Stimulated activated CD8-positive, alpha-beta memory T cell treated with anti-CD3 and anti-CD28 coated beads, Interleukin-2, amount 100 ng/mL, for 1 hour (primary cell): Measurements from ENCODE around the gene TNS4.

Experiments
- DNase-seq, 2 donors: peaks; one replicate each; pipeline ENCODE4 v3.0.0-alpha.2; 2020; ENCODE audit warnings: low read depth in 2 of 2

The TNS4 gene

GRCh38 chr17:40440166-40440565 lies 61.3 kb downstream of the TNS4 start:
- DNase-seq: no peak

- no peak for DNase-seq
Observed at GRCh38 chr17:40437095-40437732, 64.2 kb downstream of the TNS4 start.

GRCh38 chr17:40436636-40437035 lies 64.8 kb downstream of the TNS4 start:
- no peak for DNase-seq

- no peak for DNase-seq
Observed at GRCh38 chr17:40433551-40434415, 67.6 kb downstream of the TNS4 start.

DNA sequence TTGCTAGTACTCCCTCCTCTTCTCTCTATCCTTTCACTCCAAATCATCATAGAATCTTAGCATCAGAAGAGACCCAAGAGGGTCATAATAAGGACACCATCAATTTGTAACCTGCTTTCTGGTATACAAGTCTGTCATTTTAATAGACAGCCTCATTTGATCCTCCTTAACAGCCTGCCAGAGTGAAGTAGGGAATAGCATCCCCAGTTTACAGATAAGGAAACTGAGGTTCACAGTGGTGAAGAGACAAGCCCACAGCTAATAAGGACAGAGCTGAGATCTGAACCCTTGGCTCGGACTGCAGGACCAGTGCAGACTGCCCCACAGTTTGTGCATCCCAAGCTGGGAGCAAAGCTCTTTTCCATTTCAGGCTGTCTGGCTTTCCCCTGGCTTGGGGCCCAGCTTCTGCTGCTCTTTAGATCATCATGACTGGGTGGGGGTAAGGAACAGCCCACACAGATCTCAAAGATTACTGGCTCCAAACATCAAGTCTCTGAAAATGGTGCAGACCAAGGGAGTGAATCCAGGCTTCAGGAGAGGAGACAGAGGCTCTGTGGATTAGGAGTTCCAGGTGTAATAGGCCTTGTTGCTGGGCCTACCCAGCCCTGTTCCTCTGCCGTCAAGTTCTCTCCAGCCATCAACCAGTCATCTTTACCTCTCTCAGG lies 68.4 kb downstream of the TNS4 start:
- DNase-seq: no peak

DNA sequence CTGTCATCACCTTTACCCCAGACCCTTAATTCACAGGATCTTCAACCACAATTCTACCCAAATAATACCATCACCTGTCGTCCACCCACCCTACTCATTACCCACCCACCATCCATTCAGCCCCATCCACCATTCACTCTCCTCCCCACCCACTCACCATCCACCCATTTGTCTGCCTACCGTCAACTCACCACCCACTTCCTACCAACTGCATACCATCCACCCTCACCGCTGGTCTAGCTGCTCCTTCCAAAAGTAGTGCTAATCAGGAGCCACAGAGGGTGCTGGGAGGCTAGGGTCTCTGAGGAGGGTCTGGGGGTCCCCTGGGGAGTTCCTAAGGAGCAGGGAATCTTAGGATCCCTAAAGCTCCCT lies 70.2 kb downstream of the TNS4 start:
- DNase-seq: no peak

DNA sequence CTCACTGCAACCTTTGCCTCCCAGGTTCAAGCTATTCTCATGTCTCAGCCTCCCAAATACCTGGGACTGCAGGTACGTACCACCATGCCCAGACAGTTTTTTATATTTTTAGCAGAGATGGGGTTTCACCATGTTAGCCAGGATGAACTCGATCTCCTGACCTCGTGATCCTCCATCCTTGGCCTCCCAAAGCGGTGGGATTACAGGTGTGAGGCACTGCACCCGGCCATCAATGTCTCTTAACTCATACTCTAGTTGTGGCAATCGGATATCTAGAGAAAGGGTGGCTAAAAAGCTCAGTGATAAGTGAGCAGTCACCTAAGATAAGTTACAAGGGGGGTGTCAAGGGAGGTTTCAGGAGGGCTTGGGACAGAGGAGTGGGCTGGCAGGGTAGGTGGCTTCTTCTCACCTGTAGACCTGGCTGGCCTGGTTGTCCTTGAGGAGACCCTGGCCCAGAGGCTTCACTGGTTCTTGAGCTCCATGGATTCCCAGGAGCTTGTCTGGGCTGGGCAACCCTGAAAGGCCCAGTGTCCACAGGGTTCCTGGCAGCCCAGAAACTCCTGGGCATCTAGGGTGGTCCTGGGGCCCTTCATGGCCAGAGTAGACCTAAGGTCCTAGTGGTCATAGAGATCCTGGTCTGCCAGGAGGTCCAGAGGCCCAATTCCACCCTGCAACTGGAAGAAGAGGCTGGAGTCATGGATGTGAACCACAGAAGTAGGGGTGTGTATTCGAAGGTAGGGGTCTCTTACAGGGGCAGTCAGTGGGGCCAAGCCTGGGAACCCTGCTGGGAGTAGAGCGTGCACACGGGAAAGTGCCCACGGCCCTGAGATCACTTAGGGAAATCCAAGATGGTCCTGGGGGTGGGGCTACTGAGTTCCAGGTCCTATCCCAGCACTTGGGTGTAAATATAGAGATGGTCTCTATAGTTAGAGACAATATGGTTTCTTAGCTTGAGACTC lies 70.9 kb downstream of the TNS4 start:
- DNase-seq: no peak

DNA sequence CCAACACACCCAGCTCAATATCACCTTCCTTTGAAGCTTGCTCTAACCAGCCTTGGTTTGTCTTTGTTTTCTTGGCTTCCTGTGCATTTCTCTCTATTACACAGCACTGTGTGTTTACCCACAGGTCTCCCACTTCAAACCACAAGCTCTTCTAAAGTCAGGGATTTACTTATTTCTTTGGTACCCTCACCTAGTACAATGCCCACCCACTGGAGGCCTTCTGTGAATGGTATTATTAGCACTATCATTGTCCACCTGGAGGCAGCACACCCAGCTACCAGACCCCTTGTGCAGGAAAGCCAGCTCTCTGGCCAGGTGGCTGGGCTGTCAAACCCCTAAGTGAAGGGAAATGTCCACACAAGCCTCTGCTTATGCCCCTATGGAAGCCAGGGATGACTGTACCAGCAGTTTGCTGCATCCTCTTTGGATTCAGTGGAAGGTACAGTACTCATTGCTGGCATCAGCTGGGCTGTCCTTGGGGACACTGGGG lies 74.4 kb downstream of the TNS4 start:
- no peak for DNase-seq
